Measurements from ENCODE around the gene FAM240B.

DNA sequence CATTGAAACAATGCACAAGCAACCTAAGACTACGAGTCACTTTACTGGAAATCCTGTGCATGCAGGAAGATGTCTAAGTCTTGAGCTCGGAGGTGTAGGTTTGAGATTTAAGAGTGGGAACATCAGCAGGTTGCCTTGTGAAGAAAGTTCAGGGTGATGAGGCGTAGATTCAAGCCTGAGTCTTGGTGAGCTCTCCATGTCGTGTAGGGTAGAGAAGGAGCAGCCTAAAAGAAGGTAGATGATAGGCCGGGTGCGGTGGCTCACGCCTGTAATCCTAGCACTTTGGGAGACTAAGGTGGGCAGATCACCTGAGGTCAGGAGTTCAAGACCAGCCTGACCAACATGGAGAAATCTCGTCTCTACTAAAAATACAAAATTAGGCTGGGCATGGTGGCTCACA, 69.4 kb downstream of the FAM240B start:
- TF ChIP-seq, protein P1, sequence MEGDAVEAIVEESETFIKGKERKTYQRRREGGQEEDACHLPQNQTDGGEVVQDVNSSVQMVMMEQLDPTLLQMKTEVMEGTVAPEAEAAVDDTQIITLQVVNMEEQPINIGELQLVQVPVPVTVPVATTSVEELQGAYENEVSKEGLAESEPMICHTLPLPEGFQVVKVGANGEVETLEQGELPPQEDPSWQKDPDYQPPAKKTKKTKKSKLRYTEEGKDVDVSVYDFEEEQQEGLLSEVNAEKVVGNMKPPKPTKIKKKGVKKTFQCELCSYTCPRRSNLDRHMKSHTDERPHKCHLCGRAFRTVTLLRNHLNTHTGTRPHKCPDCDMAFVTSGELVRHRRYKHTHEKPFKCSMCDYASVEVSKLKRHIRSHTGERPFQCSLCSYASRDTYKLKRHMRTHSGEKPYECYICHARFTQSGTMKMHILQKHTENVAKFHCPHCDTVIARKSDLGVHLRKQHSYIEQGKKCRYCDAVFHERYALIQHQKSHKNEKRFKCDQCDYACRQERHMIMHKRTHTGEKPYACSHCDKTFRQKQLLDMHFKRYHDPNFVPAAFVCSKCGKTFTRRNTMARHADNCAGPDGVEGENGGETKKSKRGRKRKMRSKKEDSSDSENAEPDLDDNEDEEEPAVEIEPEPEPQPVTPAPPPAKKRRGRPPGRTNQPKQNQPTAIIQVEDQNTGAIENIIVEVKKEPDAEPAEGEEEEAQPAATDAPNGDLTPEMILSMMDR (IDR thresholded peaks at IDR 0.05): no peak
- TF ChIP-seq POLR2A (IDR thresholded peaks at IDR 0.05): no peak

Data from breast epithelium (tissue), 3 donors.